ENCODE results near the gene KNCN. TPM values are rescaled to one million over a fixed set of nuclear protein-coding genes. Genes with fewer than 3 reads are reported as not detected.

KNCN gene
- polyA plus RNA-seq, 1 donor from 2014 or later = not detected

DNA sequence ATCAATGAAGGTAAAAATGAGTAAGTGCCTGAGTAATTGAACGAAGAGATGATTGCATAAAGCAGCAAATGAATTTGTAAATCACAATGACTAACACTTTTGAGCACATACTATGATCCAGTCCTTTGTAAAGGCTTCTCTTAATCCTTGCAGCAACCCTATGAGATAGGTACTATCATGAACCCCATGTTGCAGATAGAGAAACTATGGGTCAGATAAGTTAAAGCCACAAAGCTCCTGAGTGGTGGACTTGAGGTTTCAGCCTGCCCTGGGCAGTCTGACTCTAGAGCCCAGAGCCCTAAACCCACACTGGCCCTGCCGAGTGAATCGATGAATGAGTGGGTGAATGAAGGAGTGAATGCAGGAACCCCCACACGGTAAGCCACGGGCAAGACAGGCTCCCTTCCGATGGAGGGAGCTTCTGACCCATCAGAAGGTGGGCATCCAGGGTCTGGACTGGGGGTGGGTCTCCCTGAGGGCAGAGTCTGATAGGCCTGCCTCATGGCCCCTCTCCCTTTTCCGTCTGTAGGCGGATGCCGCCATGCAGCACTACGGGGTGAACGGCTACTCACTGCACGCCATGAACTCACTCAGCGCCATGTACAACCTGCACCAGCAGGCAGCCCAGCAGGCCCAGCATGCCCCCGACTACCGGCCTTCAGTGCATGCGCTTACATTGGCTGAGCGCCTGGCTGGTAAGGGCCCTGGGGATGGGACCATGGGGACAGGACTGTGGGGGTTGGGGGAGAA lies 44.8 kb downstream of the KNCN start:
- no peaks in the 10 kb centered on the region for H3K9me3 ChIP-seq (ENCODE audit: low read length)
- no peaks in the 10 kb centered on the region for H3F3A ChIP-seq (ENCODE audit: insufficient read depth, low read length, poor library complexity, severe bottlenecking)
- no peak overlapping the region for H3K4me2 ChIP-seq (ENCODE audit: low read length)
- no peak overlapping the region for H2AFZ ChIP-seq (ENCODE audit: low read depth, low read length)
- TF ChIP-seq REST (IDR thresholded peaks at IDR 0.05; ENCODE audit: borderline replicate concordance) = no peak
- H3K79me2 ChIP-seq (replicated peaks; ENCODE audit: insufficient read depth, low read length) = no peaks in the 10 kb centered on the region
- H3K27me3 ChIP-seq (ENCODE audit: insufficient read depth, low read depth, low read length) = no peaks in the 10 kb centered on the region
- no peak overlapping the region for H3K4me3 ChIP-seq (ENCODE audit: low read length)
- H3K9ac ChIP-seq (ENCODE audit: low read length) = no peak overlapping the region
- no peaks in the 10 kb centered on the region for H3K9me2 ChIP-seq (ENCODE audit: insufficient read depth, low read length)
- H4K20me1 ChIP-seq (ENCODE audit: insufficient read depth) = no peaks in the 10 kb centered on the region
- no peak overlapping the region for H3K27ac ChIP-seq (ENCODE audit: low read length)
- H3K36me3 ChIP-seq (ENCODE audit: insufficient read depth, low read length) = no peaks in the 10 kb centered on the region

DNA sequence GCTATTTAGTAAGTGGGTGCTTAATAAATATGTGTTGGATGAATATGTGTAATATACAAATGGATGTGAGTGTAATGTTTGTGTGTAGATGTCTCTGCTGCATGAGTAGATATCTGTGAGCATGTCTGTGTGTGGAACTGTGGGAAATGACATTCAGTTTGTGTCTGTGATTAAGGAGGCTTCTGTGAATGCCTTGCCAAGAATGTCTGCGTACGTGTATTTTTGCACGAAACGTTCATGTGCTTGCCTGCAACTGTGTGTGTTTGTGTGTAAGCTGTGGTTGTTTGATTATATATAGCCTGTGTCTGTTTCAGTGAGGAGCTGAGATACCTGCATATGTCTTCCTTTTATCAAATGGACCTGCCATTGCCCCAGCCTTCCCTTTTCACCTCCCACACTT lies 48.0 kb downstream of the KNCN start:
- H3K9me2 ChIP-seq (ENCODE audit: insufficient read depth, low read length) = no peaks in the 10 kb centered on the region
- H3K27me3 ChIP-seq (ENCODE audit: insufficient read depth, low read depth, low read length) = no peaks in the 10 kb centered on the region
- H3F3A ChIP-seq (ENCODE audit: insufficient read depth, low read length, poor library complexity, severe bottlenecking) = no peaks in the 10 kb centered on the region
- H3K4me2 ChIP-seq (ENCODE audit: low read length) = no peak overlapping the region
- no peaks in the 10 kb centered on the region for H3K9me3 ChIP-seq (ENCODE audit: low read length)
- H3K27ac ChIP-seq (ENCODE audit: low read length) = no peak overlapping the region
- TF ChIP-seq, protein P1, sequence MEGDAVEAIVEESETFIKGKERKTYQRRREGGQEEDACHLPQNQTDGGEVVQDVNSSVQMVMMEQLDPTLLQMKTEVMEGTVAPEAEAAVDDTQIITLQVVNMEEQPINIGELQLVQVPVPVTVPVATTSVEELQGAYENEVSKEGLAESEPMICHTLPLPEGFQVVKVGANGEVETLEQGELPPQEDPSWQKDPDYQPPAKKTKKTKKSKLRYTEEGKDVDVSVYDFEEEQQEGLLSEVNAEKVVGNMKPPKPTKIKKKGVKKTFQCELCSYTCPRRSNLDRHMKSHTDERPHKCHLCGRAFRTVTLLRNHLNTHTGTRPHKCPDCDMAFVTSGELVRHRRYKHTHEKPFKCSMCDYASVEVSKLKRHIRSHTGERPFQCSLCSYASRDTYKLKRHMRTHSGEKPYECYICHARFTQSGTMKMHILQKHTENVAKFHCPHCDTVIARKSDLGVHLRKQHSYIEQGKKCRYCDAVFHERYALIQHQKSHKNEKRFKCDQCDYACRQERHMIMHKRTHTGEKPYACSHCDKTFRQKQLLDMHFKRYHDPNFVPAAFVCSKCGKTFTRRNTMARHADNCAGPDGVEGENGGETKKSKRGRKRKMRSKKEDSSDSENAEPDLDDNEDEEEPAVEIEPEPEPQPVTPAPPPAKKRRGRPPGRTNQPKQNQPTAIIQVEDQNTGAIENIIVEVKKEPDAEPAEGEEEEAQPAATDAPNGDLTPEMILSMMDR (IDR thresholded peaks at IDR 0.05; ENCODE audit: poor library complexity, severe bottlenecking) = no peak
- TF ChIP-seq SMC3 (conservative IDR thresholded peaks at IDR 0.05; ENCODE audit: poor library complexity) (no peak), RAD21 (conservative IDR thresholded peaks at IDR 0.05) (no peak), REST (IDR thresholded peaks at IDR 0.05; ENCODE audit: borderline replicate concordance) (no peak), MXI1 (conservative IDR thresholded peaks at IDR 0.05; ENCODE audit: poor library complexity, severe bottlenecking) (no peak), EZH2 (IDR thresholded peaks at IDR 0.05; ENCODE audit: borderline replicate concordance, insufficient read depth, low read length, poor library complexity, severe bottlenecking) (no peak), TAF1 (IDR thresholded peaks at IDR 0.05; ENCODE audit: low read depth) (no peak), POLR2AphosphoS5 (IDR thresholded peaks at IDR 0.05) (no peak), EP300 (conservative IDR thresholded peaks at IDR 0.05; ENCODE audit: poor library complexity, severe bottlenecking) (no peak)
- no peaks in the 10 kb centered on the region for H3K36me3 ChIP-seq (ENCODE audit: insufficient read depth, low read length)
- no peaks in the 10 kb centered on the region for H3K79me2 ChIP-seq (replicated peaks; ENCODE audit: insufficient read depth, low read length)
- H3K9ac ChIP-seq (ENCODE audit: low read length) = no peak overlapping the region
- H3K4me3 ChIP-seq (ENCODE audit: low read length) = no peak overlapping the region
- H2AFZ ChIP-seq (ENCODE audit: low read depth, low read length) = no peak overlapping the region
- H4K20me1 ChIP-seq (ENCODE audit: insufficient read depth) = no peaks in the 10 kb centered on the region
